Fibroblast of gingiva (primary cell): ENCODE measurements around the gene NAA38.

Experiments used
- DNase-seq: peaks from one replicate; pipeline ENCODE4 v3.0.0-alpha.2; 2011; ENCODE audit warnings: low read depth

The NAA38 gene

GRCh38 chr17:7841396-7841914 lies 15.9 kb downstream of the NAA38 start:
- peak; percentile 88 for DNase-seq

- DNase-seq, result no peak
These were observed 16.5 kb downstream of the NAA38 start for GRCh38 chr17:7840875-7841274.

GRCh38 chr17:7840441-7840840 lies 16.9 kb downstream of the NAA38 start:
- DNase-seq, result no peak

- DNase-seq, result peak; percentile 21
These were observed 17.5 kb downstream of the NAA38 start for GRCh38 chr17:7839876-7840261.

- DNase-seq, result no peak
These were observed 18.0 kb downstream of the NAA38 start for GRCh38 chr17:7839190-7839875.

- peak; percentile 63 for DNase-seq
These were observed 19.0 kb downstream of the NAA38 start for GRCh38 chr17:7838090-7839075.

- no peak for DNase-seq
These were observed 19.8 kb downstream of the NAA38 start for GRCh38 chr17:7837408-7838088.

GRCh38 chr17:7836596-7837407 lies 20.6 kb downstream of the NAA38 start:
- peak; percentile 94 for DNase-seq

- DNase-seq, result peak; percentile 55
These were observed 21.4 kb downstream of the NAA38 start for GRCh38 chr17:7835814-7836595.

- DNase-seq, result peak; percentile 98
These were observed 22.2 kb downstream of the NAA38 start for GRCh38 chr17:7834957-7835813.

- DNase-seq, result peak; percentile 53
These were observed 22.8 kb downstream of the NAA38 start for GRCh38 chr17:7834542-7834956.

- DNase-seq, result peak; percentile 87
These were observed 23.4 kb downstream of the NAA38 start, which contains the start of gene KDM6B for GRCh38 chr17:7833795-7834541. TSS of gene KDM6B (plus strand) at chr17:7834217. CDS start at chr17:7845555, 11,338 bp downstream.

GRCh38 chr17:7833011-7833794 lies 24.2 kb downstream of the NAA38 start:
- DNase-seq, result no peak

GRCh38 chr17:7832431-7832830 lies 24.9 kb downstream of the NAA38 start:
- no peak for DNase-seq

- no peak for DNase-seq
These were observed 26.1 kb downstream of the NAA38 start for GRCh38 chr17:7831233-7831632.

- DNase-seq, result no peak
These were observed 26.7 kb downstream of the NAA38 start for GRCh38 chr17:7830616-7831015.

- peak; percentile 27 for DNase-seq
These were observed 32.0 kb downstream of the NAA38 start for GRCh38 chr17:7825206-7825990.
